KMS-11 (cell line): ENCODE measurements around the gene TOR2A.
"Not testable (repeated sequence)": the region's sequence is repeated elsewhere in the genome, so short reads cannot be mapped to it uniquely, and the experiment has no call there.

Experiments
- H2AFZ ChIP-seq: fragments of 200-600 bp; sonication (generic); 2 replicates; pipeline ENCODE4 v1.6.1; 2016; ENCODE audit warnings: antibody characterized with exemption, mixed run types, low read depth
- H3K27ac ChIP-seq: fragments of 200-600 bp; sonication (generic); 2 replicates; pipeline ENCODE4 v1.6.1; 2016; ENCODE audit warnings: mild to moderate bottlenecking, mixed run types
- H3K27me3 ChIP-seq: fragments of 200-600 bp; sonication (generic); 2 replicates; pipeline ENCODE4 v1.6.1; 2017; ENCODE audit warnings: mild to moderate bottlenecking, low read depth, mixed run types, moderate library complexity; ENCODE audit not compliant: insufficient read depth
- H3K36me3 ChIP-seq: fragments of 200-600 bp; sonication (generic); 2 replicates; pipeline ENCODE4 v1.6.1; 2017; ENCODE audit warnings: mild to moderate bottlenecking, mixed run types; ENCODE audit not compliant: insufficient read depth
- H3K4me1 ChIP-seq: fragments of 200-600 bp; sonication (generic); 2 replicates; pipeline ENCODE4 v1.6.1; 2016; ENCODE audit warnings: mild to moderate bottlenecking, low read depth, mixed run types; ENCODE audit not compliant: poor library complexity, severe bottlenecking
- H3K4me2 ChIP-seq: fragments of 200-600 bp; sonication (generic); 2 replicates; pipeline ENCODE4 v1.7.0; 2016; ENCODE audit warnings: mild to moderate bottlenecking, mixed run types
- H3K4me3 ChIP-seq: fragments of 200-600 bp; sonication (generic); IDR thresholded peaks from 2 replicates; pipeline ENCODE4 v1.6.1; 2017; ENCODE audit warnings: low read depth, low read length, mixed read lengths; ENCODE audit not compliant: insufficient read depth
- H3K79me2 ChIP-seq: fragments of 200-600 bp; sonication (generic); 2 replicates; pipeline ENCODE4 v1.6.1; 2016; ENCODE audit warnings: low read depth, mixed run types; ENCODE audit not compliant: insufficient read depth
- H3K9ac ChIP-seq: fragments of 200-600 bp; sonication (generic); 2 replicates; pipeline ENCODE4 v1.6.1; 2016; ENCODE audit warnings: mild to moderate bottlenecking, mixed run types
- H4K20me1 ChIP-seq: fragments of 200-600 bp; sonication (generic); 2 replicates; pipeline ENCODE4 v1.6.1; 2016; ENCODE audit warnings: mild to moderate bottlenecking, mixed run types; ENCODE audit not compliant: insufficient read depth
- CTCF ChIP-seq: fragments of 200-600 bp; sonication (generic); conservative IDR thresholded peaks from 2 replicates; pipeline ENCODE4 v1.6.1; 2017; ENCODE audit warnings: low read depth, mild to moderate bottlenecking, antibody characterized with exemption, low read length, moderate library complexity, mixed read lengths

TOR2A gene

GRCh38 chr9:127762111-127762676 is 27.1 kb upstream of the TOR2A start:
- Histone ChIP-seq H2AFZ (no peak overlapping the region), H3K4me2 (no peak overlapping the region)

GRCh38 chr9:127761491-127761956 is 26.4 kb upstream of the TOR2A start:
- Histone ChIP-seq H3K27ac (no peak overlapping the region), H3K4me3 (no peak overlapping the region), H4K20me1 (no peaks in the 10 kb centered on the region), H3K79me2 (no peaks in the 10 kb centered on the region), H3K27me3 (no peaks in the 10 kb centered on the region), H3K4me2 (no peak overlapping the region), H3K9ac (no peak overlapping the region), H3K4me1 (no peaks in the 10 kb centered on the region), H2AFZ (no peak overlapping the region), H3K36me3 (no peaks in the 10 kb centered on the region)
- TF ChIP-seq CTCF, result no peak

More at GRCh38 chr9:127762111-127762676, 27.1 kb upstream of the TOR2A start:
- no peaks in the 10 kb centered on the region for H3K79me2 ChIP-seq
- no peak overlapping the region for H3K9ac ChIP-seq
- H3K36me3 ChIP-seq, result no peaks in the 10 kb centered on the region
- no peaks in the 10 kb centered on the region for H4K20me1 ChIP-seq
- no peaks in the 10 kb centered on the region for H3K4me1 ChIP-seq
- H3K27me3 ChIP-seq, result no peaks in the 10 kb centered on the region
- H3K4me3 ChIP-seq, result no peak overlapping the region
- H3K27ac ChIP-seq, result no peak overlapping the region
- TF ChIP-seq CTCF, result no peak

GRCh38 chr9:127761061-127761460 is 26.0 kb upstream of the TOR2A start:
- H3K4me1 ChIP-seq, result no peaks in the 10 kb centered on the region
- no peak overlapping the region for H3K27ac ChIP-seq
- no peak for TF ChIP-seq CTCF
- no peaks in the 10 kb centered on the region for H4K20me1 ChIP-seq
- H3K9ac ChIP-seq, result no peak overlapping the region
- H2AFZ ChIP-seq, result no peak overlapping the region
- H3K27me3 ChIP-seq, result no peaks in the 10 kb centered on the region
- no peaks in the 10 kb centered on the region for H3K79me2 ChIP-seq
- H3K4me3 ChIP-seq, result no peak overlapping the region
- no peaks in the 10 kb centered on the region for H3K36me3 ChIP-seq
- H3K4me2 ChIP-seq, result no peak overlapping the region

- Histone ChIP-seq H2AFZ (no peak overlapping the region), H3K36me3 (no peaks in the 10 kb centered on the region), H3K9ac (no peak overlapping the region), H3K27ac (no peak overlapping the region), H3K79me2 (no peaks in the 10 kb centered on the region), H4K20me1 (no peaks in the 10 kb centered on the region), H3K4me2 (no peak overlapping the region), H3K4me1 (no peaks in the 10 kb centered on the region), H3K27me3 (no peaks in the 10 kb centered on the region), H3K4me3 (no peak overlapping the region)
- TF ChIP-seq CTCF, result no peak
Measured at GRCh38 chr9:127758843-127759242, 23.7 kb upstream of the TOR2A start.

- H3K4me3 ChIP-seq, H3K27ac ChIP-seq, H3K9ac ChIP-seq, H3K79me2 ChIP-seq, H2AFZ ChIP-seq, H4K20me1 ChIP-seq, H3K4me1 ChIP-seq, H3K27me3 ChIP-seq, H3K36me3 ChIP-seq, H3K4me2 ChIP-seq: not testable (repeated sequence)
Measured at GRCh38 chr9:127756776-127757175, 21.7 kb upstream of the TOR2A start.
